HepG2 (cell line): ENCODE data around the gene ACSS1. TPM values are rescaled to one million over a fixed set of nuclear protein-coding genes. Genes with fewer than 3 reads are reported as not detected.

Source experiments
- ATAC-seq: fragments of 200-7000 bp; cut with Tn5 transposase; 3 replicates; pipeline ENCODE4 v1.9.1; 2020; ENCODE audit warnings: mild to moderate bottlenecking, moderate library complexity
- BruUV-seq: library from RNA; stranded (reverse); fragments of 400-500 nt; replicated peaks from 2 replicates; lab custom pipeline; 2021; lab: Mats Ljungman, UMichigan
- CTCF ChIA-PET: fragments of 300-600 bp; formaldehyde crosslinking; extraction: SDS; loops from one replicate; lab custom pipeline; 2021; ENCODE audit warnings: low total read pairs, inconsistent platforms, low intra/inter-chr PET ratio; lab: Yijun Ruan, JAX
- POLR2A ChIA-PET: fragments of 350-600 bp; sonication (Branson Sonifier 250); formaldehyde crosslinking; loops from one replicate; lab custom pipeline; 2020; ENCODE audit warnings: antibody characterized with exemption, inconsistent platforms; lab: Yijun Ruan, JAX
- DNase-seq: peaks from one replicate; pipeline ENCODE4 v3.0.0-alpha.2; 2015; ENCODE audit warnings: low spot score
- FAIRE-seq: peaks from 3 replicates; lab custom pipeline; 2011; peaks lifted over from hg19 to GRCh38; lab: Jason Lieb, UNC
- H2AFZ ChIP-seq: one replicate; pipeline ENCODE4 v1.6.1; 2011; ENCODE audit warnings: low read length, inconsistent platforms
- H3K27ac ChIP-seq: fragments of 300-600 bp; 3 replicates; pipeline ENCODE4 v1.8.0; 2011; ENCODE audit warnings: mixed run types, mild to moderate bottlenecking, mixed read lengths, low read length, inconsistent platforms; ENCODE audit not compliant: insufficient read depth; ENCODE audit errors: extremely low read length
- H3K27me3 ChIP-seq, 2 experiments: fragments of 200-600 bp in 1 of 2; 2 replicates in 1 of 2; 3 replicates in 1 of 2; pipeline versions ENCODE4 v1.6.0 to v1.8.0; 2011; ENCODE audit warnings: low read length in 2 of 2, mild to moderate bottlenecking in 2 of 2, moderate library complexity in 2 of 2, inconsistent platforms in 1 of 2; ENCODE audit not compliant: insufficient read depth in 2 of 2, control insufficient read depth in 1 of 2
- H3K36me3 ChIP-seq, 2 experiments: fragments of 200-600 bp in 1 of 2; replicated peaks in 1 of 2; 2 replicates in 1 of 2; 3 replicates in 1 of 2; pipeline versions ENCODE4 v1.5.1 to v1.8.0; 2011; ENCODE audit warnings: low read length in 2 of 2, inconsistent platforms in 1 of 2; ENCODE audit not compliant: insufficient read depth in 2 of 2, control insufficient read depth in 1 of 2
- H3K4me1 ChIP-seq: 2 replicates; pipeline ENCODE4 v1.5.1; 2012; ENCODE audit warnings: low read length, inconsistent platforms; ENCODE audit not compliant: insufficient read depth
- H3K4me2 ChIP-seq: 2 replicates; pipeline ENCODE4 v1.6.0; 2011; ENCODE audit warnings: low read depth, low read length, inconsistent platforms
- H3K4me3 ChIP-seq, 3 experiments: fragments of 200-600 bp in 1 of 3; sonication (generic), shearing (Covaris generic) in 1 of 3; replicated peaks in 1 of 3; 2 replicates each; pipeline ENCODE4 v1.5.1; 2011 to 2016; ENCODE audit warnings: low read length in 3 of 3, inconsistent platforms in 2 of 3, low read depth in 2 of 3, mild to moderate bottlenecking in 2 of 3, control low read depth in 1 of 3, mixed read lengths in 1 of 3; ENCODE audit not compliant: insufficient read depth in 1 of 3
- H3K79me2 ChIP-seq: one replicate; pipeline ENCODE4 v1.6.1; 2011; ENCODE audit warnings: low read length, inconsistent platforms; ENCODE audit not compliant: insufficient read depth
- H3K9ac ChIP-seq: 2 replicates; pipeline ENCODE4 v1.6.0; 2011; ENCODE audit warnings: mild to moderate bottlenecking, low read depth, low read length, inconsistent platforms; ENCODE audit not compliant: insufficient read depth
- H3K9me3 ChIP-seq: 2 replicates; pipeline ENCODE4 v1.5.1; 2012; ENCODE audit warnings: mild to moderate bottlenecking, low read length
- H4K20me1 ChIP-seq: 2 replicates; pipeline ENCODE4 v1.6.0; 2011; ENCODE audit warnings: inconsistent platforms, mild to moderate bottlenecking, low read length, moderate library complexity; ENCODE audit not compliant: insufficient read depth
- ARID3A ChIP-seq: IDR thresholded peaks from 2 replicates; pipeline ENCODE4 v1.6.1; 2012; ENCODE audit warnings: low read depth, low read length, improper control_type of control experiment
- ARID4A ChIP-seq: sonication (generic); formaldehyde crosslinking; IDR thresholded peaks from 2 replicates; pipeline ENCODE4 v1.5.0; 2020; ENCODE audit warnings: mild to moderate bottlenecking, missing genetic modification reagents, borderline replicate concordance
- ATF4 ChIP-seq, 2 experiments: fragments of 450-650 bp in 1 of 2; sonication (generic) in 1 of 2; formaldehyde crosslinking; IDR thresholded peaks; 2 replicates each; pipeline versions ENCODE4 v1.5.0 to v1.8.0; 2020 to 2022; ENCODE audit warnings: mild to moderate bottlenecking in 1 of 2, missing genetic modification reagents in 1 of 2
- BHLHE40 ChIP-seq: IDR thresholded peaks from 2 replicates; pipeline ENCODE4 v1.6.1; 2011; ENCODE audit warnings: low read length, improper control_type of control experiment
- ESRRA ChIP-seq: sonication (generic); formaldehyde crosslinking; IDR thresholded peaks from 2 replicates; pipeline ENCODE4 v1.5.1; 2020; ENCODE audit warnings: mild to moderate bottlenecking, low read depth, missing genetic modification reagents
- NRL ChIP-seq: sonication (generic); formaldehyde crosslinking; IDR thresholded peaks from 2 replicates; pipeline ENCODE4 v1.5.0; 2020; ENCODE audit warnings: missing genetic modification reagents, mild to moderate bottlenecking, moderate library complexity, borderline replicate concordance
- PCBP1 ChIP-seq: fragments of 200-400 bp; formaldehyde crosslinking; IDR thresholded peaks from 2 replicates; pipeline ENCODE4 v1.6.1; 2017; ENCODE audit warnings: mild to moderate bottlenecking, low read depth, low read length, borderline replicate concordance
- ZBTB34 ChIP-seq: sonication (generic); formaldehyde crosslinking; IDR thresholded peaks from 2 replicates; pipeline ENCODE4 v1.8.0; 2022; ENCODE audit warnings: mild to moderate bottlenecking, missing genetic modification reagents
- ZFP91 ChIP-seq: sonication (generic); formaldehyde crosslinking; IDR thresholded peaks from 2 replicates; pipeline ENCODE4 v1.9.0; 2022; ENCODE audit warnings: missing genetic modification reagents, mild to moderate bottlenecking, borderline replicate concordance
- ZNF225 ChIP-seq: sonication (generic); formaldehyde crosslinking; IDR thresholded peaks from 2 replicates; pipeline ENCODE4 v1.4.0; 2020; ENCODE audit warnings: mild to moderate bottlenecking, missing genetic modification reagents
- ZNF263 ChIP-seq: sonication (generic); formaldehyde crosslinking; IDR thresholded peaks from 2 replicates; pipeline ENCODE4 v1.4.0; 2020; ENCODE audit warnings: missing genetic modification reagents
- ZNF543 ChIP-seq: sonication (generic); formaldehyde crosslinking; IDR thresholded peaks from 2 replicates; pipeline ENCODE4 v1.4.0; 2020; ENCODE audit warnings: mild to moderate bottlenecking, missing genetic modification reagents
- ZNF891 ChIP-seq: sonication (generic); formaldehyde crosslinking; IDR thresholded peaks from 2 replicates; pipeline ENCODE4 v1.5.0; 2020; ENCODE audit warnings: mild to moderate bottlenecking, missing genetic modification reagents
- WGBS: methylation state at CpG from one replicate; pipeline ENCODE4 v1.1.6; 2017; ENCODE audit warnings: low lambda C conversion rate; 5-methylcytosine and 5-hydroxymethylcytosine counted together
- in situ Hi-C: cut with HindIII; loops from 2 replicates; pipeline ENCODE4 v1.10.0; 2017; ENCODE audit warnings: low pct_unique_long_range_greater_than_20kb; ENCODE audit not compliant: extremely low pct_ligation_motif_present
- intact Hi-C: fragments of 100-400 bp; cut with micrococcal nuclease; formaldehyde crosslinking; loops from one replicate; pipeline ENCODE4 v1.10.0; 2022; ENCODE audit not compliant: unreplicated experiment
- polyA plus RNA-seq, 8 experiments: library from polyadenylated mRNA; depleted of rRNA in 3 of 8; stranded (reverse) in 7 of 8; unstranded in 1 of 8; fragments of >200 nt; fragmentation: Illumina TruSeq in 4 of 8; extraction: Trizol in 4 of 8; gene quantifications; 2 replicates each; pipeline versions ENCODE4 v1.2.1 to v1.2.3, GENCODE V29; 2011 to 2016; ENCODE audit warnings: low read depth in 4 of 8, missing spikeins in 1 of 8, mixed read lengths in 1 of 8; ENCODE audit not compliant: insufficient read depth in 1 of 8
- total RNA-seq, 5 experiments: library from RNA; depleted of rRNA; stranded (reverse); fragments of >200 nt; fragmentation: Illumina TruSeq; extraction: Trizol; gene quantifications; 2 replicates each; pipeline ENCODE4 v1.2.3, GENCODE V29; 2016; ENCODE audit warnings: low read depth in 1 of 5

The ACSS1 gene
- total and polyA plus RNA-seq, 2 of the 13 experiments (the other 11 are each of a cell fraction or from before 2014, with no cell fraction given): 15.2 to 41.6 TPM

- Histone ChIP-seq H3K9me3 (no peaks in the 10 kb centered on the region), H3K36me3 (no peaks in the 10 kb centered on the region), H3K9ac (no peak overlapping the region), H3K27ac (peak overlapping the region; percentile 3), H3K79me2 (no peaks in the 10 kb centered on the region), H4K20me1 (no peaks in the 10 kb centered on the region), H3K4me1 (peaks cover 55% of the 10 kb centered on the region), H2AFZ (no peak overlapping the region), H3K27me3 (no peaks in the 10 kb centered on the region), H3K4me2 (no peak overlapping the region), H3K4me3 (no peak overlapping the region)
- FAIRE-seq: no peak
- 87% methylated on average over 8 of the region's 8 CpGs for WGBS
- DNase-seq: no peak
- ChIA-PET CTCF (no interaction called here), POLR2A (interaction anchor here (1.0 to 3.4 kb wide), 2 partner anchors 28 to 32 kb away, joined by 3 to 20 read pairs; partner anchors contain the start of gene ACSS1)
- intact Hi-C loops (loop anchor here (5.0 kb wide), 1 partner anchor 37 kb away; no protein-coding TSS in a partner anchor), in situ Hi-C loops (no loop called here)
- BruUV-seq: no TSS peak
- no peak for ATAC-seq
- TF ChIP-seq ZNF263 (CRISPR knock-in tag): 0 out of 2 replicates have a peak, but pooled peaks have one; percentile 1
- 0 out of 2 replicates have a peak, but pooled peaks have one; percentile 6 for TF ChIP-seq ARID4A (CRISPR knock-in tag)
- no peak for TF ChIP-seq NRL
- no peak for TF ChIP-seq BHLHE40
- TF ChIP-seq ZBTB34 (CRISPR knock-in tag): no peak
- TF ChIP-seq ARID3A: no peak
- peak; percentile 42; the same call in 1 of the 2 replicates for TF ChIP-seq ZFP91
- 0 out of 2 replicates have a peak, but pooled peaks have one; percentile 64 for TF ChIP-seq ZNF543 (CRISPR knock-in tag)
- TF ChIP-seq ESRRA (CRISPR knock-in tag): no peak
- TF ChIP-seq ZNF225 (CRISPR knock-in tag): 0 out of 2 replicates have a peak, but pooled peaks have one; percentile 25
- TF ChIP-seq ATF4 (CRISPR knock-in tag; IDR thresholded peaks at IDR 0.05): no peak
- TF ChIP-seq ZNF891 (CRISPR knock-in tag): 0 out of 2 replicates have a peak, but pooled peaks have one; percentile 45
- TF ChIP-seq PCBP1: 0 out of 2 replicates have a peak, but pooled peaks have one; percentile 39
These were observed 27.2 kb downstream of the ACSS1 start for GRCh38 chr20:25030649-25031207.
